K562 (cell line): ENCODE results near the gene GTSE1. TPM values are rescaled to one million over a fixed set of nuclear protein-coding genes. Genes with fewer than 3 reads are reported as not detected.
A peak's percentile ranks its signal among the peaks of the same experiment; 100 is the strongest.

ENCODE experiments used
- KDM2B ChIP-seq: fragments of 250-450 bp; sonication (Bioruptor Pico); IDR thresholded peaks from 2 replicates; pipeline ENCODE4 v1.8.0; 2021; ENCODE audit warnings: mild to moderate bottlenecking, moderate library complexity
- KLF1 ChIP-seq: fragments of 450-650 bp; IDR thresholded peaks from 2 replicates; pipeline ENCODE4 v1.6.1; 2016; ENCODE audit warnings: missing genetic modification characterization, missing compliant biosample characterization
- LARP7 ChIP-seq: fragments of 450-650 bp; IDR thresholded peaks from 2 replicates; pipeline ENCODE4 v1.6.1; 2016
- NCOA1 ChIP-seq: fragments of 450-650 bp; IDR thresholded peaks from 2 replicates; pipeline ENCODE4 v1.6.1; 2016; ENCODE audit warnings: low read depth
- PML ChIP-seq: IDR thresholded peaks from 2 replicates; pipeline ENCODE4 v1.6.1; 2012; ENCODE audit warnings: low read length, inconsistent platforms
- SAFB2 ChIP-seq: fragments of 200-400 bp; formaldehyde crosslinking; IDR thresholded peaks from 2 replicates; pipeline ENCODE4 v1.6.1; 2018; ENCODE audit warnings: borderline replicate concordance, low read length, low read depth, moderate library complexity; ENCODE audit not compliant: severe bottlenecking
- SMAD1 ChIP-seq: fragments of 150-350 bp; IDR thresholded peaks from 2 replicates; pipeline ENCODE4 v1.6.1; 2014; ENCODE audit warnings: low read length, low read depth; ENCODE audit not compliant: partially characterized antibody
- SP1 ChIP-seq: sonication (generic); formaldehyde crosslinking; IDR thresholded peaks from 2 replicates; pipeline ENCODE4 v1.8.1; 2022; ENCODE audit warnings: mild to moderate bottlenecking, missing genetic modification reagents
- SRF ChIP-seq, 2 experiments: fragments of 250-450, 450-650 bp in 1 of 2; sonication (Bioruptor Pico) in 1 of 2; sonication (generic) in 1 of 2; formaldehyde crosslinking; IDR thresholded peaks; 2 replicates each; pipeline versions ENCODE4 v1.5.0 to v1.5.1; 2020 to 2022; ENCODE audit warnings: mild to moderate bottlenecking in 1 of 2, missing genetic modification reagents in 1 of 2
- SRSF7 ChIP-seq: fragments of 200-400 bp; formaldehyde crosslinking; optimal IDR thresholded peaks from 2 replicates; pipeline ENCODE3; 2017; ENCODE audit warnings: mild to moderate bottlenecking, low read depth, low read length
- TAF1 ChIP-seq: IDR thresholded peaks from 2 replicates; pipeline ENCODE4 v1.6.1; 2011; ENCODE audit warnings: mild to moderate bottlenecking, low read length, moderate library complexity; ENCODE audit not compliant: insufficient read depth, control insufficient read depth, severe bottlenecking; ENCODE audit errors: extremely low read depth
- TBP ChIP-seq: optimal IDR thresholded peaks from 2 replicates; pipeline ENCODE3; 2011; ENCODE audit warnings: low read depth, low read length, improper control_type of control experiment
- ZC3H8 ChIP-seq: fragments of 450-650 bp; IDR thresholded peaks from 2 replicates; pipeline ENCODE4 v1.6.1; 2017
- ZEB2 ChIP-seq: fragments of 450-650 bp; IDR thresholded peaks from 2 replicates; pipeline ENCODE4 v1.6.1; 2016
- ZNF12 ChIP-seq: sonication (generic); formaldehyde crosslinking; IDR thresholded peaks from 2 replicates; pipeline ENCODE4 v1.4.0; 2020; ENCODE audit warnings: mild to moderate bottlenecking, missing genetic modification reagents
- ZNF347 ChIP-seq: fragments of 450-650 bp; formaldehyde crosslinking; IDR thresholded peaks from 2 replicates; pipeline ENCODE4 v1.4.0; 2020; ENCODE audit warnings: low read depth, mild to moderate bottlenecking, moderate library complexity
- ZNF41 ChIP-seq: fragments of 250-450 bp; sonication (Bioruptor Pico); conservative IDR thresholded peaks from 2 replicates; pipeline ENCODE4 v1.4.0; 2020; ENCODE audit warnings: mild to moderate bottlenecking
- ZNF707 ChIP-seq: fragments of 250-450 bp; sonication (Bioruptor Pico); conservative IDR thresholded peaks from 2 replicates; pipeline ENCODE4 v1.8.0; 2022; ENCODE audit warnings: inconsistent platforms, mild to moderate bottlenecking, moderate library complexity
- polyA plus RNA-seq, 8 experiments: library from polyadenylated mRNA; depleted of rRNA in 4 of 8; stranded (reverse) in 5 of 8; unstranded in 3 of 8; fragments of >200 nt; fragmentation: Nextera tagmentation in 2 of 8; fragmentation: Illumina TruSeq in 1 of 8; extraction: Ambion mirVana in 2 of 8; extraction: Trizol in 1 of 8; gene quantifications; 2 replicates each; pipeline versions ENCODE4 v1.2.1 to v1.2.3, GENCODE V29; 2011 to 2014; ENCODE audit warnings: inconsistent platforms in 1 of 8, missing spikeins in 1 of 8
- total RNA-seq, 7 experiments: library from RNA; depleted of rRNA in 6 of 7; stranded (reverse); fragments of >200 nt in 6 of 7; fragmentation: Illumina TruSeq in 2 of 7; extraction: Trizol in 2 of 7; gene quantifications; 2 replicates each; pipeline versions ENCODE4 v1.2.1 to v1.2.3, GENCODE V29; 2011 to 2021; ENCODE audit warnings: low replicate concordance in 1 of 7
- TF ChIP-seq, protein P1 (sequence below): sonication (generic); formaldehyde crosslinking; IDR thresholded peaks from 2 replicates; pipeline ENCODE4 v1.8.1; 2023; ENCODE audit warnings: missing genetic modification reagents, mild to moderate bottlenecking, borderline replicate concordance
- TF ChIP-seq, protein P2 (sequence below): fragments of 450-650 bp; IDR thresholded peaks from 2 replicates; pipeline ENCODE4 v1.6.1; 2016; ENCODE audit warnings: mild to moderate bottlenecking

Gene GTSE1
- total and polyA plus RNA-seq, 9 of the 15 experiments (the other 6 are each of a cell fraction or from before 2014, with no cell fraction given): 2.5 to 22.5 (median 12.9) TPM

DNA sequence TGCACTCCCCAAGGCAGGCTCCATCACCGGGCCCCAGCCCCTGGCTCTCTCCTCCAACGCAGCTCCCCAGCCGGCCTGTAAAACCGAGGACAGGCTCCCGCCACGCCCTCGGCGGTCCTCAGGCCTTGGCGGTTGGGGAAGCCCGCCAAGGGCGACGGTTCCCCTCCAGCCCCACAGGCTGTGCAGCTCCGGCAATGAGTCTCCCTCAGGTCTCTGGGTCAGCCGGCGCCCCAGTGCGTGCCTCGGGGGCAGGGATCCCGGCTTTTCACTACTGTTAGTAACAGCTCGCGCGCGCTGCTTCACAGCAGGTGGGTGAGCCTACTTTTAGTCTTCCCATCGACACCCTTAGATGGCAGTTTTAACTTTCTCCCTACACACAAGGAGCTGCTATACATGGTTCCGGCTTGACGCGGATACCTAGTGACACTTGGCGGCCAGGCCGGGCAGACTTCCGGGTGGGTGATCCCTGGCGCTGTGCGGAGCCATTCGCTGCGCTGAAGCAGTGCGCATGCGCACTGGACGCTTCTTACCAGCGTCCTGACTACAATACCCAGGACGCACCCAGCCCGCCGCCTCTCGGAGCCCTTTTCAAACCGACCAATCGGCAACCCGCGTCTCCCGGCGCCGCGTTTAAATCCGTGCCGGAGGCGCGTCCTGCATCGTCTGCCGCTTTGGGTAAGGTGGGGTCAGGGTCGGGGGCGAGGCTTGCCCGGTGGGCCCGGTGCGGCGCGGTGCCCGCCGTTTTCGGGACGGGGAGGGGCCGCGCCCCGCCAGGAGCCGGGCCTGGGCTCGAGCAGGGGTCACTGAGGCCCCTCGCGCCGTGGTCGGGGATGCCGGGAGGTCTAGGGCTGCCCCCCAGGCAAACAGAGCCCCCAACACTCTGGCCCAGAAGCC, at the start of gene GTSE1 (continued):
- TF ChIP-seq ZNF347 (CRISPR knock-in tag) (no peak), ZNF41 (CRISPR knock-in tag) (no peak), SAFB2 (no peak), KDM2B (CRISPR knock-in tag) (no peak), TAF1 (peak; percentile 76), ZNF12 (CRISPR knock-in tag) (no peak), PML (no peak), SRSF7 (no peak), ZC3H8 (no peak), ZNF707 (CRISPR knock-in tag) (no peak), SRF (CRISPR knock-in tag; IDR thresholded peaks at IDR 0.05) (no peak; a peak in 1 of 4 replicates), SP1 (no peak), ZEB2 (no peak), SMAD1 (no peak), LARP7 (no peak), KLF1 (tag) (no peak), TBP (peak; percentile 63), NCOA1 (peak; percentile 38; the same call in 1 of the 2 replicates)
- TF ChIP-seq, protein P1, sequence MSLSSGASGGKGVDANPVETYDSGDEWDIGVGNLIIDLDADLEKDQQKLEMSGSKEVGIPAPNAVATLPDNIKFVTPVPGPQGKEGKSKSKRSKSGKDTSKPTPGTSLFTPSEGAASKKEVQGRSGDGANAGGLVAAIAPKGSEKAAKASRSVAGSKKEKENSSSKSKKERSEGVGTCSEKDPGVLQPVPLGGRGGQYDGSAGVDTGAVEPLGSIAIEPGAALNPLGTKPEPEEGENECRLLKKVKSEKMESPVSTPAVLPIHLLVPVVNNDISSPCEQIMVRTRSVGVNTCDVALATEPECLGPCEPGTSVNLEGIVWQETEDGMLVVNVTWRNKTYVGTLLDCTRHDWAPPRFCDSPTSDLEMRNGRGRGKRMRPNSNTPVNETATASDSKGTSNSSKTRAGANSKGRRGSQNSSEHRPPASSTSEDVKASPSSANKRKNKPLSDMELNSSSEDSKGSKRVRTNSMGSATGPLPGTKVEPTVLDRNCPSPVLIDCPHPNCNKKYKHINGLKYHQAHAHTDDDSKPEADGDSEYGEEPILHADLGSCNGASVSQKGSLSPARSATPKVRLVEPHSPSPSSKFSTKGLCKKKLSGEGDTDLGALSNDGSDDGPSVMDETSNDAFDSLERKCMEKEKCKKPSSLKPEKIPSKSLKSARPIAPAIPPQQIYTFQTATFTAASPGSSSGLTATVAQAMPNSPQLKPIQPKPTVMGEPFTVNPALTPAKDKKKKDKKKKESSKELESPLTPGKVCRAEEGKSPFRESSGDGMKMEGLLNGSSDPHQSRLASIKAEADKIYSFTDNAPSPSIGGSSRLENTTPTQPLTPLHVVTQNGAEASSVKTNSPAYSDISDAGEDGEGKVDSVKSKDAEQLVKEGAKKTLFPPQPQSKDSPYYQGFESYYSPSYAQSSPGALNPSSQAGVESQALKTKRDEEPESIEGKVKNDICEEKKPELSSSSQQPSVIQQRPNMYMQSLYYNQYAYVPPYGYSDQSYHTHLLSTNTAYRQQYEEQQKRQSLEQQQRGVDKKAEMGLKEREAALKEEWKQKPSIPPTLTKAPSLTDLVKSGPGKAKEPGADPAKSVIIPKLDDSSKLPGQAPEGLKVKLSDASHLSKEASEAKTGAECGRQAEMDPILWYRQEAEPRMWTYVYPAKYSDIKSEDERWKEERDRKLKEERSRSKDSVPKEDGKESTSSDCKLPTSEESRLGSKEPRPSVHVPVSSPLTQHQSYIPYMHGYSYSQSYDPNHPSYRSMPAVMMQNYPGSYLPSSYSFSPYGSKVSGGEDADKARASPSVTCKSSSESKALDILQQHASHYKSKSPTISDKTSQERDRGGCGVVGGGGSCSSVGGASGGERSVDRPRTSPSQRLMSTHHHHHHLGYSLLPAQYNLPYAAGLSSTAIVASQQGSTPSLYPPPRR (CRISPR knock-in tag): no peak
- TF ChIP-seq, protein P2, sequence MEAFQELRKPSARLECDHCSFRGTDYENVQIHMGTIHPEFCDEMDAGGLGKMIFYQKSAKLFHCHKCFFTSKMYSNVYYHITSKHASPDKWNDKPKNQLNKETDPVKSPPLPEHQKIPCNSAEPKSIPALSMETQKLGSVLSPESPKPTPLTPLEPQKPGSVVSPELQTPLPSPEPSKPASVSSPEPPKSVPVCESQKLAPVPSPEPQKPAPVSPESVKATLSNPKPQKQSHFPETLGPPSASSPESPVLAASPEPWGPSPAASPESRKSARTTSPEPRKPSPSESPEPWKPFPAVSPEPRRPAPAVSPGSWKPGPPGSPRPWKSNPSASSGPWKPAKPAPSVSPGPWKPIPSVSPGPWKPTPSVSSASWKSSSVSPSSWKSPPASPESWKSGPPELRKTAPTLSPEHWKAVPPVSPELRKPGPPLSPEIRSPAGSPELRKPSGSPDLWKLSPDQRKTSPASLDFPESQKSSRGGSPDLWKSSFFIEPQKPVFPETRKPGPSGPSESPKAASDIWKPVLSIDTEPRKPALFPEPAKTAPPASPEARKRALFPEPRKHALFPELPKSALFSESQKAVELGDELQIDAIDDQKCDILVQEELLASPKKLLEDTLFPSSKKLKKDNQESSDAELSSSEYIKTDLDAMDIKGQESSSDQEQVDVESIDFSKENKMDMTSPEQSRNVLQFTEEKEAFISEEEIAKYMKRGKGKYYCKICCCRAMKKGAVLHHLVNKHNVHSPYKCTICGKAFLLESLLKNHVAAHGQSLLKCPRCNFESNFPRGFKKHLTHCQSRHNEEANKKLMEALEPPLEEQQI: no peak
